SK-N-SH treated with all-trans-retinoic acid at 6 μM for 48 hours (cell line): ENCODE measurements around the gene METRNL.

Experiments
- ATAC-seq: fragments of 200-7000 bp; cut with Tn5 transposase; 3 replicates; pipeline ENCODE4 v1.9.1; 2020; ENCODE audit warnings: mild to moderate bottlenecking, moderate library complexity
- ARNTL ChIP-seq: fragments of 450-650 bp; formaldehyde crosslinking; IDR thresholded peaks from 2 replicates; pipeline ENCODE4 v1.5.0; 2020; ENCODE audit warnings: low read depth, mild to moderate bottlenecking, moderate library complexity, borderline replicate concordance
- CREB5 ChIP-seq: fragments of 250-450 bp; sonication (Bioruptor Pico); IDR thresholded peaks from 2 replicates; pipeline ENCODE4 v1.5.1; 2020; ENCODE audit warnings: low read depth, mild to moderate bottlenecking, moderate library complexity
- CSDC2 ChIP-seq: fragments of 250-450 bp; sonication (Bioruptor Pico); IDR thresholded peaks from 2 replicates; pipeline ENCODE4 v1.5.0; 2020; ENCODE audit warnings: mild to moderate bottlenecking, moderate library complexity
- CSRNP3 ChIP-seq: fragments of 250-450 bp; sonication (Bioruptor Pico); IDR thresholded peaks from 2 replicates; pipeline ENCODE4 v1.5.1; 2021; ENCODE audit warnings: mild to moderate bottlenecking, moderate library complexity
- GLIS3 ChIP-seq: fragments of 250-450 bp; sonication (Bioruptor Pico); IDR thresholded peaks from 2 replicates; pipeline ENCODE4 v1.5.0; 2020; ENCODE audit warnings: mild to moderate bottlenecking, moderate library complexity
- ISL1 ChIP-seq: fragments of 250-450 bp; sonication (Bioruptor Pico); IDR thresholded peaks from 2 replicates; pipeline ENCODE4 v2.1.2; 2022; ENCODE audit warnings: mild to moderate bottlenecking, moderate library complexity
- OSR1 ChIP-seq: fragments of 250-450 bp; sonication (Bioruptor Pico); IDR thresholded peaks from 2 replicates; pipeline ENCODE4 v1.8.0; 2022; ENCODE audit warnings: moderate library complexity, mild to moderate bottlenecking, inconsistent platforms
- PATZ1 ChIP-seq: fragments of 250-450 bp; sonication (Bioruptor Pico); IDR thresholded peaks from 2 replicates; pipeline ENCODE4 v1.8.0; 2020; ENCODE audit warnings: mild to moderate bottlenecking, moderate library complexity, borderline replicate concordance
- POU6F1 ChIP-seq: fragments of 250-450 bp; sonication (Bioruptor Pico); IDR thresholded peaks from 2 replicates; pipeline ENCODE4 v1.8.0; 2021; ENCODE audit warnings: low read depth, mild to moderate bottlenecking, moderate library complexity, borderline replicate concordance
- PPARA ChIP-seq: fragments of 250-450 bp; sonication (Bioruptor Pico); IDR thresholded peaks from 2 replicates; pipeline ENCODE4 v1.5.0; 2020; ENCODE audit warnings: mild to moderate bottlenecking, borderline replicate concordance
- RARB ChIP-seq: fragments of 250-450 bp; sonication (Bioruptor Pico); IDR thresholded peaks from 2 replicates; pipeline ENCODE4 v1.8.0; 2021; ENCODE audit warnings: mild to moderate bottlenecking, moderate library complexity
- SNAI2 ChIP-seq: fragments of 250-450 bp; sonication (Bioruptor Pico); IDR thresholded peaks from 2 replicates; pipeline ENCODE4 v1.5.0; 2020; ENCODE audit warnings: mild to moderate bottlenecking, moderate library complexity
- TOX ChIP-seq: fragments of 250-450 bp; sonication (Bioruptor Pico); IDR thresholded peaks from 2 replicates; pipeline ENCODE4 v1.8.0; 2021; ENCODE audit warnings: mild to moderate bottlenecking, moderate library complexity, borderline replicate concordance
- TSHZ2 ChIP-seq: fragments of 250-450 bp; sonication (Bioruptor Pico); IDR thresholded peaks from 2 replicates; pipeline ENCODE4 v1.5.0; 2020; ENCODE audit warnings: mild to moderate bottlenecking, moderate library complexity
- ZC3H10 ChIP-seq: fragments of 250-450 bp; sonication (Bioruptor Pico); IDR thresholded peaks from 2 replicates; pipeline ENCODE4 v1.5.1; 2021; ENCODE audit warnings: mild to moderate bottlenecking, moderate library complexity
- ZFP3 ChIP-seq: fragments of 250-450 bp; sonication (Bioruptor Pico); IDR thresholded peaks from 2 replicates; pipeline ENCODE4 v1.5.0; 2020; ENCODE audit warnings: mild to moderate bottlenecking, moderate library complexity
- ZFP30 ChIP-seq: fragments of 450-650 bp; formaldehyde crosslinking; IDR thresholded peaks from 2 replicates; pipeline ENCODE4 v1.5.0; 2022; ENCODE audit warnings: mild to moderate bottlenecking, moderate library complexity
- ZNF8 ChIP-seq: fragments of 450-650 bp; formaldehyde crosslinking; IDR thresholded peaks from 2 replicates; pipeline ENCODE4 v1.5.0; 2020; ENCODE audit warnings: mild to moderate bottlenecking, moderate library complexity

Gene METRNL

GRCh38 chr17:83103943-83104311 lies 24.5 kb downstream of the METRNL start:
- no peak for ATAC-seq
- TF ChIP-seq CSRNP3 (no peak), ARNTL (CRISPR knock-in tag) (no peak), GLIS3 (CRISPR knock-in tag) (no peak), TSHZ2 (CRISPR knock-in tag) (no peak), PATZ1 (CRISPR knock-in tag) (no peak), TOX (no peak), ZFP3 (CRISPR knock-in tag) (no peak), PPARA (CRISPR knock-in tag) (no peak)

GRCh38 chr17:83104577-83105505 lies 25.4 kb downstream of the METRNL start:
- ATAC-seq, result no peak
- TF ChIP-seq ISL1 (no peak), ZFP30 (CRISPR knock-in tag) (0 out of 2 replicates have a peak, but pooled peaks have one; percentile 7)

GRCh38 chr17:83105512-83105911 lies 26.1 kb downstream of the METRNL start:
- TF ChIP-seq CSRNP3, result no peak
- no peak for TF ChIP-seq CSDC2 (CRISPR knock-in tag)
- TF ChIP-seq TOX, result no peak
- no peak for TF ChIP-seq PPARA (CRISPR knock-in tag)
- TF ChIP-seq POU6F1 (CRISPR knock-in tag), result no peak
- TF ChIP-seq RARB (CRISPR knock-in tag), result no peak
- TF ChIP-seq ZC3H10 (CRISPR knock-in tag), result no peak
- no peak for TF ChIP-seq ZNF8 (CRISPR knock-in tag)
- no peak for ATAC-seq

GRCh38 chr17:83106056-83106588 lies 26.7 kb downstream of the METRNL start:
- ATAC-seq, result no peak
- TF ChIP-seq ZC3H10 (CRISPR knock-in tag), result no peak
- TF ChIP-seq OSR1 (CRISPR knock-in tag), result no peak
- TF ChIP-seq GLIS3 (CRISPR knock-in tag), result no peak
- TF ChIP-seq SNAI2 (CRISPR knock-in tag), result no peak
- TF ChIP-seq PPARA (CRISPR knock-in tag), result no peak
- TF ChIP-seq ISL1, result no peak
- TF ChIP-seq PATZ1 (CRISPR knock-in tag), result no peak
- TF ChIP-seq TSHZ2 (CRISPR knock-in tag), result no peak
- TF ChIP-seq TOX, result no peak
- no peak for TF ChIP-seq CREB5
